ENCODE measurements around the gene SKOR2. TPM values are rescaled to one million over a fixed set of nuclear protein-coding genes. Genes with fewer than 3 reads are reported as not detected.
A peak's percentile ranks its signal among the peaks of the same experiment; 100 is the strongest.
"Not testable (repeated sequence)": the region's sequence is repeated elsewhere in the genome, so short reads cannot be mapped to it uniquely, and the experiment has no call there.

Gene SKOR2
- total RNA-seq, 3 donors from 2014 or later = not detected

GRCh38 chr18:47187721-47188120 is 63.7 kb downstream of the SKOR2 start:
- Mint-ChIP-seq H3K36me3 (ENCODE audit: insufficient read depth) (no peaks in the 10 kb centered on the region), H3K4me3 (no peak overlapping the region), H3K9me3 (peaks cover 18% of the 10 kb centered on the region), H3K4me1 (ENCODE audit: low read depth) (no peaks in the 10 kb centered on the region), H3K27me3 (ENCODE audit: low read depth) (peaks cover 12% of the 10 kb centered on the region)
- ATAC-seq (no peak), DNase-seq (no peak)

- Mint-ChIP-seq H3K4me3 (no peak overlapping the region), H3K27me3 (ENCODE audit: low read depth) (peaks cover 12% of the 10 kb centered on the region), H3K9me3 (peaks cover 18% of the 10 kb centered on the region), H3K36me3 (ENCODE audit: insufficient read depth) (no peaks in the 10 kb centered on the region), H3K4me1 (ENCODE audit: low read depth) (no peaks in the 10 kb centered on the region)
- DNase-seq (no peak), ATAC-seq (no peak)
These were observed 66.9 kb downstream of the SKOR2 start for GRCh38 chr18:47184419-47185050.

- not testable (repeated sequence) for DNase-seq; H3K36me3 Mint-ChIP-seq (ENCODE audit: insufficient read depth); H3K4me1 Mint-ChIP-seq (ENCODE audit: low read depth); ATAC-seq; H3K27me3 Mint-ChIP-seq (ENCODE audit: low read depth); H3K4me3 Mint-ChIP-seq
- H3K9me3 Mint-ChIP-seq = peaks cover 18% of the 10 kb centered on the region
These were observed 69.3 kb downstream of the SKOR2 start for GRCh38 chr18:47182156-47182555.

- peaks cover 15% of the 10 kb centered on the region for H3K9me3 Mint-ChIP-seq
These were observed 70.7 kb downstream of the SKOR2 start for GRCh38 chr18:47180765-47181164.

GRCh38 chr18:47179520-47179919 is 71.9 kb downstream of the SKOR2 start:
- H3K9me3 Mint-ChIP-seq = peaks cover 5% of the 10 kb centered on the region
- no peaks in the 10 kb centered on the region for H3K36me3 Mint-ChIP-seq (ENCODE audit: insufficient read depth)
- H3K4me3 Mint-ChIP-seq = no peak overlapping the region
- DNase-seq (no peak), ATAC-seq (no peak)
- H3K4me1 Mint-ChIP-seq (ENCODE audit: low read depth) = peaks cover 1% of the 10 kb centered on the region
- peaks cover 5% of the 10 kb centered on the region for H3K27me3 Mint-ChIP-seq (ENCODE audit: low read depth)

More at GRCh38 chr18:47180765-47181164, 70.7 kb downstream of the SKOR2 start:
- ATAC-seq = no peak
- no peak for DNase-seq
- Mint-ChIP-seq H3K36me3 (ENCODE audit: insufficient read depth) (no peaks in the 10 kb centered on the region), H3K4me1 (ENCODE audit: low read depth) (peaks cover 1% of the 10 kb centered on the region), H3K27me3 (ENCODE audit: low read depth) (peaks cover 5% of the 10 kb centered on the region), H3K4me3 (no peak overlapping the region)

- DNase-seq = peak; percentile 86
- peak within 1 kb of the TSS; percentile 29 for H3K4me3 Mint-ChIP-seq
These were observed 75.4 kb downstream of the SKOR2 start, which contains the start of gene IER3IP1 for GRCh38 chr18:47175898-47176575. Gene IER3IP1 (minus strand): TSS chr18:47176364. CDS start chr18:47176277, 87 bp downstream.

GRCh38 chr18:47175283-47175897 is 76.1 kb downstream of the SKOR2 start:
- Mint-ChIP-seq H3K4me1 (ENCODE audit: low read depth) (peaks cover 5% of the 10 kb centered on the region), H3K9me3 (no peaks in the 10 kb centered on the region), H3K36me3 (ENCODE audit: insufficient read depth) (no peaks in the 10 kb centered on the region), H3K4me3 (no peak overlapping the region), H3K27me3 (ENCODE audit: low read depth) (peaks cover 2% of the 10 kb centered on the region)
- ATAC-seq (peak in 1 of 2 donors; percentile 3), DNase-seq (no peak)

More at GRCh38 chr18:47175898-47176575, 75.4 kb downstream of the SKOR2 start, which contains the start of gene IER3IP1:
- Mint-ChIP-seq H3K9me3 (no peaks in the 10 kb centered on the region), H3K4me1 (ENCODE audit: low read depth) (peaks cover 5% of the 10 kb centered on the region), H3K27me3 (ENCODE audit: low read depth) (peaks cover 2% of the 10 kb centered on the region), H3K36me3 (ENCODE audit: insufficient read depth) (no peaks in the 10 kb centered on the region)
- ATAC-seq = peak; percentile 93 to 94

- Mint-ChIP-seq H3K4me1 (ENCODE audit: low read depth) (peaks cover 7% of the 10 kb centered on the region), H3K9me3 (no peaks in the 10 kb centered on the region), H3K27me3 (ENCODE audit: low read depth) (peaks cover 2% of the 10 kb centered on the region), H3K36me3 (ENCODE audit: insufficient read depth) (peaks cover 2% of the 10 kb centered on the region), H3K4me3 (no peak overlapping the region)
- DNase-seq (no peak), ATAC-seq (no peak)
These were observed 76.8 kb downstream of the SKOR2 start for GRCh38 chr18:47174545-47175116.

GRCh38 chr18:47172476-47172875 is 79.0 kb downstream of the SKOR2 start:
- Mint-ChIP-seq H3K9me3 (no peaks in the 10 kb centered on the region), H3K4me1 (ENCODE audit: low read depth) (peaks cover 15% of the 10 kb centered on the region), H3K27me3 (ENCODE audit: low read depth) (peaks cover 2% of the 10 kb centered on the region), H3K4me3 (no peak overlapping the region), H3K36me3 (ENCODE audit: insufficient read depth) (peaks cover 2% of the 10 kb centered on the region)
- ATAC-seq (no peak), DNase-seq (no peak)

- no peaks in the 10 kb centered on the region for H3K9me3 Mint-ChIP-seq
- H3K4me3 Mint-ChIP-seq = no peak overlapping the region
- H3K4me1 Mint-ChIP-seq (ENCODE audit: low read depth) = peaks cover 27% of the 10 kb centered on the region
- no peaks in the 10 kb centered on the region for H3K27me3 Mint-ChIP-seq (ENCODE audit: low read depth)
- DNase-seq = no peak
- H3K36me3 Mint-ChIP-seq (ENCODE audit: insufficient read depth) = peaks cover 4% of the 10 kb centered on the region
- ATAC-seq = peak; percentile 21 to 37
These were observed 82.5 kb downstream of the SKOR2 start for GRCh38 chr18:47168913-47169312.

- DNase-seq (no peak), ATAC-seq (no peak)
- H3K4me1 Mint-ChIP-seq (ENCODE audit: low read depth) = peaks cover 31% of the 10 kb centered on the region
- peaks cover 6% of the 10 kb centered on the region for H3K36me3 Mint-ChIP-seq (ENCODE audit: insufficient read depth)
- no peak overlapping the region for H3K4me3 Mint-ChIP-seq
- no peaks in the 10 kb centered on the region for H3K27me3 Mint-ChIP-seq (ENCODE audit: low read depth)
- no peaks in the 10 kb centered on the region for H3K9me3 Mint-ChIP-seq
These were observed 83.0 kb downstream of the SKOR2 start for GRCh38 chr18:47168509-47168908.

- ATAC-seq (no peak), DNase-seq (no peak)
- H3K27me3 Mint-ChIP-seq (ENCODE audit: low read depth) = no peaks in the 10 kb centered on the region
- H3K4me1 Mint-ChIP-seq (ENCODE audit: low read depth) = peaks cover 41% of the 10 kb centered on the region
- peaks cover 6% of the 10 kb centered on the region for H3K36me3 Mint-ChIP-seq (ENCODE audit: insufficient read depth)
- no peak overlapping the region for H3K4me3 Mint-ChIP-seq
- no peaks in the 10 kb centered on the region for H3K9me3 Mint-ChIP-seq
These were observed 85.2 kb downstream of the SKOR2 start for GRCh38 chr18:47166294-47166693.

- Mint-ChIP-seq H3K4me1 (ENCODE audit: low read depth) (peaks cover 33% of the 10 kb centered on the region), H3K9me3 (no peaks in the 10 kb centered on the region), H3K27me3 (ENCODE audit: low read depth) (no peaks in the 10 kb centered on the region), H3K36me3 (ENCODE audit: insufficient read depth) (peaks cover 10% of the 10 kb centered on the region), H3K4me3 (no peak overlapping the region)
- ATAC-seq (peak; percentile 89 to 96), DNase-seq (no peak)
These were observed 88.2 kb downstream of the SKOR2 start for GRCh38 chr18:47163241-47163640.

- no peak for ATAC-seq
- no peak for DNase-seq
- Mint-ChIP-seq H3K4me3 (no peak overlapping the region), H3K4me1 (ENCODE audit: low read depth) (peaks cover 28% of the 10 kb centered on the region), H3K9me3 (no peaks in the 10 kb centered on the region), H3K27me3 (ENCODE audit: low read depth) (no peaks in the 10 kb centered on the region), H3K36me3 (ENCODE audit: insufficient read depth) (peaks cover 20% of the 10 kb centered on the region)
These were observed 91.2 kb downstream of the SKOR2 start for GRCh38 chr18:47160256-47160655.
